ENCODE measurements around the gene GLB1L2. TPM values are rescaled to one million over a fixed set of nuclear protein-coding genes. Genes with fewer than 3 reads are reported as not detected.

The GLB1L2 gene
- total RNA-seq, 3 donors from 2014 or later (not counting 1 experiment from before 2014, with no cell fraction given), result 0.57 to 3.3 (median 0.61) TPM

GRCh38 chr11:134423106-134423505 is 91.3 kb downstream of the GLB1L2 start:
- intact Hi-C loops (cut with micrococcal nuclease), result no loop called here
- Histone ChIP-seq H3K9me3 (ENCODE audit: control insufficient read depth, insufficient read depth, low read length) (no peaks in the 10 kb centered on the region), H3K27ac (ENCODE audit: low read length) (no peak overlapping the region), H3K4me3 (ENCODE audit: low read length) (no peak overlapping the region), H3K27me3 (ENCODE audit: control insufficient read depth, insufficient read depth, low read length) (no peaks in the 10 kb centered on the region), H3K4me1 (ENCODE audit: control insufficient read depth, insufficient read depth, low read length) (no peaks in the 10 kb centered on the region), H3K36me3 (ENCODE audit: control insufficient read depth, insufficient read depth, low read length) (no peaks in the 10 kb centered on the region)
- H3K4me3 Mint-ChIP-seq, result no peak overlapping the region
- H3K4me1 Mint-ChIP-seq, result peaks cover 8 to 10% of the 10 kb centered on the region in 2 donors
- no peaks in the 10 kb centered on the region for H3K36me3 Mint-ChIP-seq
- ATAC-seq, result no peak
- H3K27ac Mint-ChIP-seq, result no peak overlapping the region
- no peak for TF ChIP-seq CTCF (IDR thresholded peaks at IDR 0.05)
- H3K9me3 Mint-ChIP-seq, result peaks cover 0 to 2% of the 10 kb centered on the region in 2 donors
- DNase-seq, result no peak
- 86% methylated on average over 10 of the region's 10 CpGs for WGBS (ENCODE audit: insufficient coverage)
- H3K27me3 Mint-ChIP-seq (ENCODE audit: low read depth in 2 of 2), result peaks cover 11 to 13% of the 10 kb centered on the region in 2 donors

- no peaks in the 10 kb centered on the region for H3K4me1 ChIP-seq (ENCODE audit: control insufficient read depth, insufficient read depth, low read length)
- no peaks in the 10 kb centered on the region for H3K36me3 ChIP-seq (ENCODE audit: control insufficient read depth, insufficient read depth, low read length)
- no peak for DNase-seq
- TF ChIP-seq CTCF (IDR thresholded peaks at IDR 0.05), result no peak
- Mint-ChIP-seq H3K9me3 (peaks cover 0 to 2% of the 10 kb centered on the region in 2 donors), H3K4me3 (no peak overlapping the region), H3K4me1 (peaks cover 4 to 8% of the 10 kb centered on the region in 2 donors), H3K36me3 (no peaks in the 10 kb centered on the region), H3K27ac (no peak overlapping the region), H3K27me3 (ENCODE audit: low read depth in 2 of 2) (peaks cover 13 to 18% of the 10 kb centered on the region in 2 donors)
- no peaks in the 10 kb centered on the region for H3K9me3 ChIP-seq (ENCODE audit: control insufficient read depth, insufficient read depth, low read length)
- intact Hi-C loops (cut with micrococcal nuclease), result no loop called here
- WGBS (ENCODE audit: insufficient coverage), result 77% methylated on average over 2 of the region's 2 CpGs
- H3K27ac ChIP-seq (ENCODE audit: low read length), result no peak overlapping the region
- no peak for ATAC-seq
- H3K4me3 ChIP-seq (ENCODE audit: low read length), result no peak overlapping the region
- H3K27me3 ChIP-seq (ENCODE audit: control insufficient read depth, insufficient read depth, low read length), result no peaks in the 10 kb centered on the region
Measured at GRCh38 chr11:134425413-134425812, 93.6 kb downstream of the GLB1L2 start.

Other genes with a start within 250 kb of the GLB1L2 start
- gene NCAPD3, start 108.0 kb upstream of the GLB1L2 start, total RNA-seq, result 10 to 100 TPM; 27.6 to 33.6 (median 31.2) TPM
- gene VPS26B, start 107.3 kb upstream of the GLB1L2 start, total RNA-seq, result 100 to 1,000 TPM in 2 of 3 donors, 10 to 100 TPM in 1; 83.0 to 113 (median 107) TPM
- 10 to 100 TPM; 21.6 to 25.4 (median 24.0) TPM for gene THYN1, start 78.6 kb upstream of the GLB1L2 start, total RNA-seq
- 10 to 100 TPM; 24.3 to 42.5 (median 39.3) TPM for gene ACAD8, start 78.4 kb upstream of the GLB1L2 start, total RNA-seq
- under 1 TPM in 1 of 3 donors, not detected in 2; 0.38 TPM for gene GLB1L3, start 55.6 kb upstream of the GLB1L2 start, total RNA-seq
- 10 to 100 TPM; 41.3 to 78.4 (median 65.1) TPM for gene B3GAT1, start 80.3 kb downstream of the GLB1L2 start, total RNA-seq

Data from natural killer cell (primary cell).